GM06990 (cell line): ENCODE results near the gene ZSCAN30.

Experiments
- DNase-seq: peaks from one replicate; pipeline ENCODE4 v3.0.0-alpha.2; 2011; ENCODE audit not compliant: insufficient read length; ENCODE audit errors: extremely low read depth
- H3K27me3 ChIP-seq: replicated peaks from 2 replicates; pipeline ENCODE4 v1.6.0; 2011; ENCODE audit warnings: low read length; ENCODE audit not compliant: control insufficient read depth, insufficient read depth
- H3K36me3 ChIP-seq: 2 replicates; pipeline ENCODE4 v1.5.1; 2011; ENCODE audit warnings: low read length; ENCODE audit not compliant: control insufficient read depth, insufficient read depth
- H3K4me3 ChIP-seq: replicated peaks from 2 replicates; pipeline ENCODE4 v1.5.1; 2011; ENCODE audit warnings: low read depth, mild to moderate bottlenecking, control low read depth, low read length
- CTCF ChIP-seq: IDR thresholded peaks from 2 replicates; pipeline ENCODE4 v1.5.1; 2011; ENCODE audit warnings: low read length, control low read depth, mild to moderate bottlenecking, inconsistent platforms; ENCODE audit not compliant: insufficient read depth, poor library complexity, severe bottlenecking

Gene ZSCAN30

DNA sequence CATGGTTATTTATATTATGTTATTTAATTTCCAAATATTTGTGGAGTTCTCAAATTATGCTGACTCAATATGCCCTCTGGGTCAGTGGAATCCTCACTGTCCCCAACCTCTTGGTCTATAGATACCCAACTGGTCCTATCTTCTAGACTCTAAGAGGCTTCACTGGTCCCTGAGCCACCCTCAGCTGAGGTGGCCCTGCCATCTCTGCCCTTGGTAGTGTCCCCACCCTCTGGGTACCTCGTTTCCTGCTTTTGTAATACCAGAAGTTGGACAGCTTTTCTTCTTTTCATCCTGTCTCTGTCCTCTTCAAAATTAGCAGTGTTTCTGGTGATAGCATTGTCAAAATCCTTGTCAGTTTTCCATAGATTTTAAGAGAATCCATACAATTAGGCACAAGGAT lies 11.9 kb downstream of the ZSCAN30 start:
- no peak for DNase-seq
- no peak for TF ChIP-seq CTCF
- H3K4me3 ChIP-seq: no peak overlapping the region
- H3K36me3 ChIP-seq: no peaks in the 10 kb centered on the region
- no peaks in the 10 kb centered on the region for H3K27me3 ChIP-seq

- Histone ChIP-seq H3K27me3 (no peaks in the 10 kb centered on the region), H3K4me3 (no peak overlapping the region), H3K36me3 (no peaks in the 10 kb centered on the region)
- no peak for TF ChIP-seq CTCF
- DNase-seq: no peak
Observed at GRCh38 chr18:35277633-35278032, 12.4 kb downstream of the ZSCAN30 start.

- Histone ChIP-seq H3K36me3 (no peaks in the 10 kb centered on the region), H3K4me3 (no peak overlapping the region), H3K27me3 (no peaks in the 10 kb centered on the region)
- no peak for TF ChIP-seq CTCF
- no peak for DNase-seq
Observed at GRCh38 chr18:35276267-35276666, 13.8 kb downstream of the ZSCAN30 start.

- TF ChIP-seq CTCF: no peak
Observed at GRCh38 chr18:35271656-35272055, 18.4 kb downstream of the ZSCAN30 start.

DNA sequence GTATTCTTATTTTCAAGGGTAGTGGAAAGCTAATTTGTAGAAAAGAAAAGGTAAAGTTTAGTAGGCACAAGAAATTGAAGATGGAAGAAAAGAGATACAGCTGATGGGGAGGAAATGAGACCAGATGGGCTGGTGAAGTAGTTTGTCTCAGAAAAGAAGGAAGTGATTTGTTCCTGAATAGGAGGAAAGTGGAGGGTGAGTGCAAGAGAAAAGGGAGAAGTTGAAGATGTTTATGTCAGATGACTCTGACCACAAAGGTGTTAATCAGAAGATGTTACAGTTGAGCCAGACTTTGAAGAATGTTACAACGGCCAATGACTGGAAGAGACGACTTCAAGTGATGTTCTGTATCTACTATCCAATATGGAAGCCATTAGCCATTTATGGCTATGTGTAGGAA lies 21.2 kb downstream of the ZSCAN30 start:
- Histone ChIP-seq H3K36me3 (no peaks in the 10 kb centered on the region; the same call in 1 of the 2 replicates), H3K4me3 (no peak overlapping the region), H3K27me3 (no peaks in the 10 kb centered on the region)
- no peak for DNase-seq
- TF ChIP-seq CTCF: no peak

More at GRCh38 chr18:35271656-35272055, 18.4 kb downstream of the ZSCAN30 start:
- DNase-seq: no peak
- no peaks in the 10 kb centered on the region; the same call in 1 of the 2 replicates for H3K36me3 ChIP-seq
- H3K27me3 ChIP-seq: no peaks in the 10 kb centered on the region
- no peak overlapping the region for H3K4me3 ChIP-seq

- no peak for DNase-seq
- no peaks in the 10 kb centered on the region; the same call in 1 of the 2 replicates for H3K36me3 ChIP-seq
- H3K4me3 ChIP-seq: no peak overlapping the region
- no peaks in the 10 kb centered on the region for H3K27me3 ChIP-seq
- no peak for TF ChIP-seq CTCF
Observed at GRCh38 chr18:35267809-35268208, 22.2 kb downstream of the ZSCAN30 start.
